ENCODE results near the gene OR10A5. TPM values are rescaled to one million over a fixed set of nuclear protein-coding genes. Genes with fewer than 3 reads are reported as not detected.
"Not testable (repeated sequence)": the region's sequence is repeated elsewhere in the genome, so short reads cannot be mapped to it uniquely, and the experiment has no call there.

Gene OR10A5
- total RNA-seq = not detected in 3 replicates

GRCh38 chr11:6845383-6845782 lies at the start of gene OR10A5:
OR10A5 (plus strand) TSS chr11:6845683; CDS start chr11:6845683, 0 bp downstream.
- no peaks in the 10 kb centered on the region for H3K4me1 Mint-ChIP-seq
- no peak for DNase-seq (ENCODE audit: low spot score in 2 of 2, unreplicated experiment in 2 of 2)
- H3K9me3 Mint-ChIP-seq = peaks cover 24% of the 10 kb centered on the region
- H3K4me3 Mint-ChIP-seq = no peak within 1 kb of the TSS
- H3K27ac Mint-ChIP-seq = no peak within 1 kb of the TSS
- TF ChIP-seq CTCF (IDR thresholded peaks at IDR 0.05; ENCODE audit: unreplicated experiment) = no peak
- no peaks in the 10 kb centered on the region for H3K36me3 Mint-ChIP-seq
- H3K27me3 Mint-ChIP-seq (ENCODE audit: low read depth) = no peaks in the 10 kb centered on the region

GRCh38 chr11:6799402-6799801 lies 46.1 kb upstream of the OR10A5 start, which contains the start of gene OR6A2:
OR6A2 (minus strand) TSS chr11:6799689; CDS start chr11:6795708, 3,981 bp downstream.
- DNase-seq (ENCODE audit: low spot score in 2 of 2, unreplicated experiment in 2 of 2) = no peak
- no peak for TF ChIP-seq CTCF (IDR thresholded peaks at IDR 0.05; ENCODE audit: unreplicated experiment)
- Mint-ChIP-seq H3K4me1 (no peaks in the 10 kb centered on the region), H3K36me3 (no peaks in the 10 kb centered on the region), H3K27ac (no peak within 1 kb of the TSS), H3K27me3 (ENCODE audit: low read depth) (no peaks in the 10 kb centered on the region), H3K4me3 (no peak within 1 kb of the TSS), H3K9me3 (peaks cover 10% of the 10 kb centered on the region)

- not testable (repeated sequence) for H3K27ac Mint-ChIP-seq; H3K27me3 Mint-ChIP-seq (ENCODE audit: low read depth); H3K36me3 Mint-ChIP-seq; DNase-seq (ENCODE audit: low spot score in 2 of 2, unreplicated experiment in 2 of 2); H3K4me1 Mint-ChIP-seq; H3K4me3 Mint-ChIP-seq
- H3K9me3 Mint-ChIP-seq = peaks cover 10% of the 10 kb centered on the region
Observed at GRCh38 chr11:6801075-6801474, 44.4 kb upstream of the OR10A5 start.

GRCh38 chr11:6812390-6813005 lies 33.0 kb upstream of the OR10A5 start:
- no peak overlapping the region for H3K27ac Mint-ChIP-seq
- DNase-seq (ENCODE audit: low spot score in 2 of 2, unreplicated experiment in 2 of 2) = no peak
- peak; percentile 82 for TF ChIP-seq CTCF (IDR thresholded peaks at IDR 0.05; ENCODE audit: unreplicated experiment)
- H3K36me3 Mint-ChIP-seq = no peaks in the 10 kb centered on the region
- H3K4me3 Mint-ChIP-seq = no peak overlapping the region
- H3K27me3 Mint-ChIP-seq (ENCODE audit: low read depth) = peaks cover 1% of the 10 kb centered on the region
- H3K4me1 Mint-ChIP-seq = no peaks in the 10 kb centered on the region
- no peaks in the 10 kb centered on the region for H3K9me3 Mint-ChIP-seq

- Mint-ChIP-seq H3K9me3 (no peaks in the 10 kb centered on the region), H3K36me3 (no peaks in the 10 kb centered on the region), H3K4me1 (no peaks in the 10 kb centered on the region), H3K27ac (no peak overlapping the region), H3K4me3 (no peak overlapping the region), H3K27me3 (ENCODE audit: low read depth) (peaks cover 1% of the 10 kb centered on the region)
- TF ChIP-seq CTCF (IDR thresholded peaks at IDR 0.05; ENCODE audit: unreplicated experiment) = no peak
- DNase-seq (ENCODE audit: low spot score in 2 of 2, unreplicated experiment in 2 of 2) = no peak
Observed at GRCh38 chr11:6813656-6814055, 31.8 kb upstream of the OR10A5 start.

- DNase-seq (ENCODE audit: low spot score in 2 of 2, unreplicated experiment in 2 of 2) = no peak
- Mint-ChIP-seq H3K36me3 (no peaks in the 10 kb centered on the region), H3K4me1 (no peaks in the 10 kb centered on the region), H3K27ac (no peak overlapping the region), H3K27me3 (ENCODE audit: low read depth) (peaks cover 2% of the 10 kb centered on the region), H3K4me3 (no peak overlapping the region), H3K9me3 (peaks cover 12% of the 10 kb centered on the region)
- TF ChIP-seq CTCF (IDR thresholded peaks at IDR 0.05; ENCODE audit: unreplicated experiment) = no peak
Observed at GRCh38 chr11:6817694-6818093, 27.8 kb upstream of the OR10A5 start.

All from mesothelial cell of epicardium (in vitro differentiated cells).